ENCODE measurements around the gene PKP2.

DNA sequence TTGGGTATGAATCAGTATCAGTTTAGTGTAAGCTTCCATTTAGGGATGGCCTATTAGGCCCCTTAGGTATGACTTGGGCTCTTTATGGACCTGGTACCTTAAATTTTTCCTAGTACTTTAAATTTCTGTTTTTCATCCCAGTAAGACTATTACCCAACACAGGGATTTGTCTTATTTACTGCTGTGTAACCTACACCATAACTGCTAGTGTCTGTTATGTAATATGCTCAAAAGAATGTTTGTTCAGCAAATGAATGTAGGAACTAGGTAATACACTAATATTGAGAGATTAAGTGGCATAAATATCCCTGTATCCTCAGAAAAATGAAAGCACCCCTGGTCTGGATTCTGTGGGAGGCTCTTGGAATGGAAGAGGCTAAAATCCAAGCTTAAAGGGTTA is 77.2 kb downstream of the PKP2 start:
- no peak for TF ChIP-seq CTCF (IDR thresholded peaks at IDR 0.05; ENCODE audit: low read depth, low read length, poor library complexity, severe bottlenecking)
- TF ChIP-seq EZH2phosphoT487 (IDR thresholded peaks at IDR 0.05; ENCODE audit: borderline replicate concordance, low read length), result no peak
